Stimulated activated CD4-positive, alpha-beta T cell treated with anti-CD3 and anti-CD28 coated beads, Interleukin-1b, Interleukin-23, amount 100 ng/mL, for 48 hours (primary cell): Measurements from ENCODE around the gene FLII.

ENCODE experiments used
- DNase-seq: peaks from one replicate; pipeline ENCODE4 v3.0.0-alpha.2; 2020

FLII gene

GRCh38 chr17:18259621-18260331, 1.2 kb upstream of the FLII start:
- no peak for DNase-seq

GRCh38 chr17:18257982-18258355, 569 bp downstream of the FLII start:
- DNase-seq = peak; percentile 44

- DNase-seq = peak; percentile 21
Measured at GRCh38 chr17:18257268-18257981, 1.1 kb downstream of the FLII start.

- no peak for DNase-seq
Measured at GRCh38 chr17:18256776-18257175, 1.8 kb downstream of the FLII start.

- DNase-seq = no peak
Measured at GRCh38 chr17:18256351-18256750, 2.2 kb downstream of the FLII start.

- DNase-seq = no peak
Measured at GRCh38 chr17:18254888-18255649, 3.5 kb downstream of the FLII start.

GRCh38 chr17:18253947-18254821, 4.4 kb downstream of the FLII start:
- DNase-seq = no peak

GRCh38 chr17:18253187-18253884, 5.2 kb downstream of the FLII start:
- DNase-seq = no peak

- no peak for DNase-seq
Measured at GRCh38 chr17:18252160-18252559, 6.4 kb downstream of the FLII start.

- DNase-seq = no peak
Measured at GRCh38 chr17:18251204-18251603, 7.3 kb downstream of the FLII start.

GRCh38 chr17:18250708-18251107, 7.8 kb downstream of the FLII start:
- DNase-seq = no peak

- DNase-seq = no peak
Measured at GRCh38 chr17:18250259-18250658, 8.3 kb downstream of the FLII start.

- no peak for DNase-seq
Measured at GRCh38 chr17:18248811-18249210, 9.7 kb downstream of the FLII start.

GRCh38 chr17:18248300-18248731, 10.2 kb downstream of the FLII start:
- peak; percentile 65 for DNase-seq

GRCh38 chr17:18247613-18248001, 10.9 kb downstream of the FLII start:
- DNase-seq = no peak

GRCh38 chr17:18246880-18247612, 11.5 kb downstream of the FLII start:
- peak; percentile 52 for DNase-seq

GRCh38 chr17:18246109-18246725, 12.3 kb downstream of the FLII start:
- no peak for DNase-seq

- no peak for DNase-seq
Measured at GRCh38 chr17:18245038-18245776, 13.3 kb downstream of the FLII start.

GRCh38 chr17:18241229-18241871, 17.2 kb downstream of the FLII start:
- no peak for DNase-seq

- no peak for DNase-seq
Measured at GRCh38 chr17:18240449-18240848, 18.1 kb downstream of the FLII start.
